Progenitor cell of endocrine pancreas (in vitro differentiated cells): ENCODE results near the gene PCBP3. TPM values are rescaled to one million over a fixed set of nuclear protein-coding genes. Genes with fewer than 3 reads are reported as not detected.

Experiments
- DNase-seq: peaks from one replicate; pipeline ENCODE4 v3.0.0; 2021; ENCODE audit warnings: low spot score; ENCODE audit not compliant: unreplicated experiment
- H3K27ac Mint-ChIP-seq: 2 replicates; pipeline ENCODE4 v1.8.0; 2021; ENCODE audit warnings: mild to moderate bottlenecking, moderate library complexity, mixed read lengths
- H3K27me3 Mint-ChIP-seq: 2 replicates; pipeline ENCODE4 v1.8.0; 2021; ENCODE audit warnings: mixed read lengths
- H3K36me3 Mint-ChIP-seq: 2 replicates; pipeline ENCODE4 v1.8.0; 2022; ENCODE audit warnings: mixed read lengths; ENCODE audit not compliant: insufficient read depth
- H3K4me1 Mint-ChIP-seq: 2 replicates; pipeline ENCODE4 v1.8.0; 2021; ENCODE audit warnings: low read depth, mixed read lengths
- H3K4me3 Mint-ChIP-seq: 2 replicates; pipeline ENCODE4 v1.8.0; 2021; ENCODE audit warnings: low read depth, mild to moderate bottlenecking, moderate library complexity, mixed read lengths
- H3K9me3 Mint-ChIP-seq: 2 replicates; pipeline ENCODE4 v1.8.0; 2021; ENCODE audit warnings: low read depth, mixed read lengths
- total RNA-seq: library from RNA; stranded (reverse); gene quantifications from 2 replicates; pipeline ENCODE4 v1.2.1, GENCODE V29; 2021
- TF ChIP-seq, protein P1 (sequence below): fragments of 200-600 bp; sonication (generic); IDR thresholded peaks from one replicate; pipeline ENCODE4 v1.5.0; 2021; ENCODE audit warnings: antibody characterized with exemption, mild to moderate bottlenecking; ENCODE audit not compliant: unreplicated experiment

PCBP3 gene
- total RNA-seq, 1 donor from 2014 or later: 3.7 TPM

DNA sequence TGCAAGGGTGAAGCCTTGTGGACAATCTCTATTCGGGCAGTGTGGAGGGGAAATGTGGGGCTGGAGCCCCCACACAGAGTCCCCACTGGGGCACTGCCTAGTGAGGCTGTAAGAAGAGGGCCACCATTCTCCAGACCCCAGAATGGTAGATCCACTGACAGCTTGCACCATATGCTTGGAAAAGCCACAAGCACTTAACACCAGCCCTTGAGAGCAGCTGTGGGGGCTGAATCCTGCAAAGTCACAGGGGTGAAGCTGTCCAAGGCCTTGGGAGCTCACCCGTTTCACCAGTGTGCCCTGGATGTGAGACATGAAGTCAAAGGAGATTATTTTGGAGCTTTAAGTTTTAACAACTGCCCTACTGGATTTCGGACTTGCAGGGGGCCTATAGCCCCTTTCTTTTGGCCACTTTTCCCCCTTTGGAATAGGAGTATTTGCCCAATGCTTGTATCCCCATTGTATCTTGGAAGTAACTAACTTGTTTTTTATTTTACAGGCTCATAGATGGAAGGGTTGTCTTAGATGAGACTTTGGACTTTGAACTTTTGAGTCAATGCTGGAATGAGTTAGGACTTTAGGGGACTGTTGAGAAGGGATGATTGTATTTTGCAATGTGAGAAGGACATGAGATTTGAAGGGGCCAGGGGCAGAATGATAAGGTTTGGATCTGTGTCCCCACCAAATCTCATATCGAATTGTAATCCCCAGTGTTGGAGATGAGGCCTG lies 321.7 kb downstream of the PCBP3 start:
- Mint-ChIP-seq H3K4me1 (no peaks in the 10 kb centered on the region), H3K27ac (no peak overlapping the region), H3K4me3 (no peak overlapping the region), H3K9me3 (peaks cover 28% of the 10 kb centered on the region), H3K27me3 (peaks cover 9% of the 10 kb centered on the region), H3K36me3 (no peaks in the 10 kb centered on the region)
- DNase-seq: no peak
- TF ChIP-seq, protein P1, sequence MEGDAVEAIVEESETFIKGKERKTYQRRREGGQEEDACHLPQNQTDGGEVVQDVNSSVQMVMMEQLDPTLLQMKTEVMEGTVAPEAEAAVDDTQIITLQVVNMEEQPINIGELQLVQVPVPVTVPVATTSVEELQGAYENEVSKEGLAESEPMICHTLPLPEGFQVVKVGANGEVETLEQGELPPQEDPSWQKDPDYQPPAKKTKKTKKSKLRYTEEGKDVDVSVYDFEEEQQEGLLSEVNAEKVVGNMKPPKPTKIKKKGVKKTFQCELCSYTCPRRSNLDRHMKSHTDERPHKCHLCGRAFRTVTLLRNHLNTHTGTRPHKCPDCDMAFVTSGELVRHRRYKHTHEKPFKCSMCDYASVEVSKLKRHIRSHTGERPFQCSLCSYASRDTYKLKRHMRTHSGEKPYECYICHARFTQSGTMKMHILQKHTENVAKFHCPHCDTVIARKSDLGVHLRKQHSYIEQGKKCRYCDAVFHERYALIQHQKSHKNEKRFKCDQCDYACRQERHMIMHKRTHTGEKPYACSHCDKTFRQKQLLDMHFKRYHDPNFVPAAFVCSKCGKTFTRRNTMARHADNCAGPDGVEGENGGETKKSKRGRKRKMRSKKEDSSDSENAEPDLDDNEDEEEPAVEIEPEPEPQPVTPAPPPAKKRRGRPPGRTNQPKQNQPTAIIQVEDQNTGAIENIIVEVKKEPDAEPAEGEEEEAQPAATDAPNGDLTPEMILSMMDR: no peak

DNA sequence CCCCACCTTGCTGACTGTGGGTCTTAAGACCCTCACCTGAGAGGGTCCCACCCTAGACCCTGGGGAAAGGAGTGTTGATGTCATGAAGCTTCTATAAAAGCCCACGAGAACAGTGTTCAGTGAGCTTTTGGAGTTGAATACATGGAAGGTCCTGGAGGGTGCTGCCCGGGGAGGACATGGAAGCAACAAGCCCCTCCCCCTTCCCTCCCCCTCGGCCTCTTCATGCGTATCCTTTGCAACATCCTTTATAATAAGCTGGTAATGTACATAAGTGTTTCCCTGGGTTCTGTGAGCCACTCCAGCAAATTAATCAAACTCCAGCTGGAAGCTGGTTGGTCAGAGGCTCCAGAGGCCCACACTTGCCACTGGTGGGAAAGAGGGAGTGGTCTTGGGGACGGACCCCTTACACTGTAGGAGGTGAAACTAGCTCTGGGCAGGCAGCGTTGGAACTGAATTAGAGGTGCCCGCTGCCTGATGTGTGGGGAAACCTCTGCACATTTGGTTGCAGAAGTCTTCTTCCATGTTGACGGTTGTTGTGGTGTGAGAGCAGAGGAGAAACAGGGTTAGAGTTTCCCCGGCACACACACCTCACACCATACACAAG lies 323.4 kb downstream of the PCBP3 start:
- TF ChIP-seq, protein P1: no peak
- Mint-ChIP-seq H3K4me1 (no peaks in the 10 kb centered on the region), H3K36me3 (no peaks in the 10 kb centered on the region), H3K4me3 (no peak overlapping the region), H3K27me3 (peaks cover 3% of the 10 kb centered on the region), H3K9me3 (peaks cover 14% of the 10 kb centered on the region), H3K27ac (no peak overlapping the region)
- no peak for DNase-seq

DNA sequence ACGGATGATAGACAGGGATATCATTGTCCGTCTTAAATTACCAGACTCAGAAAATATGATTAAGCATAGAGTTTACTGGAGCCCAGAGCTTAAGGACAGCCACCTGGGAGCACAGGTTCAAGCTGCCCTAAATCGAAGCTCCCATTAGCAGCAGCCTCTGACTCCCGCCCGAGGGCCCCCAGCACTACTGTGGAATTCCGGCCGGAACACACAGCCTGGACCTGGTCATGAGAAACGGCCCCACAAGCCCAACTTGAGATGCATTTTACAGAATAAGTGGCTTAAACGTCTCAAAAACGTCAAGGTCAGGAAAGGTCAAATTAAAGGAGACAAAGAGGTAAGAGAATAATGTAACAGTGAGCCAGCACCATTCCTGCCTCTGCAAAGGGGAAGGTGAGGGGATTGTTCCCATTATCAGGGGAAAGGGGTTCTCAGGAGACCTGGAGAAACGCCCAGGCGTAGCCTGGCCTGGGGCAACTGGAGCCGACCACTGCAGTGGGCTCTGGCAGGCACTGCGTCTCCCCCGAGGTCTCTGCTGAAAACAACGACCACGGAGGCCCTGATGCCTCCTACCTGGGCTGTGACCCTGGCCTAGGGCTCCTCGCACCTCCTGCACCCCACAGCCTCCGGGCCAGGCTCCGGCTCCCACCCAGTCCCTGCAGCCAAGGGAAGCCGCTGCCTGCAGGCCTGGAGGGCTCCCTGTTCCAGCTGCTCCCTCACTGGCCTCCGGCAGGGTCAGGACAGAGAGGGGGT lies 326.6 kb downstream of the PCBP3 start:
- peaks cover 18% of the 10 kb centered on the region for H3K27me3 Mint-ChIP-seq
- H3K36me3 Mint-ChIP-seq: no peaks in the 10 kb centered on the region
- no peak for DNase-seq
- H3K27ac Mint-ChIP-seq: no peak overlapping the region
- H3K4me3 Mint-ChIP-seq: no peak overlapping the region
- H3K9me3 Mint-ChIP-seq: peaks cover 3% of the 10 kb centered on the region
- TF ChIP-seq, protein P1: no peak
- peaks cover 3% of the 10 kb centered on the region for H3K4me1 Mint-ChIP-seq

DNA sequence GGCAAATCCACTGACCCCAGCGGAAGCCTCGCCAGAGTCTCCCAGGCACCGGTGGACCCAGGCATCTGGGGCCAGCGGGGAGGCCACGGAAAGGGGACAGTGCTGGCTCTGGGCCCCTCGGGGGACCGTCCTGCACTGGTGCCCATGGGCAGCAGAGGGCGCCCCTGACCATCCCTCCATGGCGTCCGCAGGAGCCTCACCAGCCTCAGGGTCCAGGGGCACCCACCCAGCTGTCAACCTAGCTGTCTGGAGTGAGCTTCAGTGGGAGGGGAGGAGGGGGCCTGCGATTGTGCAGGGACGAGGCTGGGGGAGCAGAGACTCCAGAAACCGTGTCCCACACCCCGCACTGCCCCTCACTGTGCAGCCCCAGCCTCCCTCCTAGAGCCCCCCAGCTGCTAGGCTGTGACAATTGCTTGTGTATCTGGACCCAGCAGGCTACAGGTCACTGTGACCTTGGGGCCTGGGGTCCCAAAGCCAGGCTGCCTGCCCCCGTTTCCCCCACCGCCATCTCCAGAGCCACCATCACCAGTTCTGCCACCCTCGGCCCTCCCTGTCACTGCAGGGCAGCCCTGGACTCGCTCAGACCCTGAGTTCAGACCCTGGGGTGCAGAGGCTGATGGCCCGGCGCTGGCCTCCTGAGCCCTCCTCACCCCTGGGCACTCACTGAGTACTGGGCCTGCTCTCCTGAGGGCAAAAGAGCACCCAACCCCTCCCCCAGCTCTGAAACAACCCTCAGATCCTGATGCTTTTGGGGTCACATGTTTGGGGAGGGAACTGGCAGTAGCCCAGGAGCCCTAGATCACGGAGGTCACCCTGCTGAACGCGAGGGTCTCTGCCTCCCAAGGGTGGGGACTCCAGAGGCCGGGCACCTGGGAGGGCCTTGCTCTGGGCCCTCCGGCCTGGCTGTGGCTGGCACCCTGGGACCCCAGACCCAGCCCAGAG lies 327.4 kb downstream of the PCBP3 start:
- H3K27me3 Mint-ChIP-seq: peaks cover 27% of the 10 kb centered on the region
- H3K36me3 Mint-ChIP-seq: no peaks in the 10 kb centered on the region
- H3K4me3 Mint-ChIP-seq: no peak overlapping the region
- DNase-seq: peak; percentile 68
- H3K9me3 Mint-ChIP-seq: no peaks in the 10 kb centered on the region
- peaks cover 7% of the 10 kb centered on the region for H3K4me1 Mint-ChIP-seq
- TF ChIP-seq, protein P1: peak; percentile 91
- H3K27ac Mint-ChIP-seq: no peak overlapping the region
